ENCODE data around the gene ZSCAN10. TPM values are rescaled to one million over a fixed set of nuclear protein-coding genes. Genes with fewer than 3 reads are reported as not detected.
A peak's percentile ranks its signal among the peaks of the same experiment; 100 is the strongest.

ZSCAN10 gene
- total RNA-seq, 1 experiment from 2014 or later = 11.2 TPM

GRCh38 chr16:3115003-3115402 is 15.9 kb upstream of the ZSCAN10 start:
- no peak for DNase-seq (ENCODE audit: low spot score)
- in situ Hi-C loops (cut with HindIII; ENCODE audit: low sequenced_read_pairs) = no loop called here

- no peak for DNase-seq (ENCODE audit: low spot score)
- in situ Hi-C loops (cut with HindIII; ENCODE audit: low sequenced_read_pairs) = no loop called here
Observed at GRCh38 chr16:3113765-3114479, 14.8 kb upstream of the ZSCAN10 start.

DNA sequence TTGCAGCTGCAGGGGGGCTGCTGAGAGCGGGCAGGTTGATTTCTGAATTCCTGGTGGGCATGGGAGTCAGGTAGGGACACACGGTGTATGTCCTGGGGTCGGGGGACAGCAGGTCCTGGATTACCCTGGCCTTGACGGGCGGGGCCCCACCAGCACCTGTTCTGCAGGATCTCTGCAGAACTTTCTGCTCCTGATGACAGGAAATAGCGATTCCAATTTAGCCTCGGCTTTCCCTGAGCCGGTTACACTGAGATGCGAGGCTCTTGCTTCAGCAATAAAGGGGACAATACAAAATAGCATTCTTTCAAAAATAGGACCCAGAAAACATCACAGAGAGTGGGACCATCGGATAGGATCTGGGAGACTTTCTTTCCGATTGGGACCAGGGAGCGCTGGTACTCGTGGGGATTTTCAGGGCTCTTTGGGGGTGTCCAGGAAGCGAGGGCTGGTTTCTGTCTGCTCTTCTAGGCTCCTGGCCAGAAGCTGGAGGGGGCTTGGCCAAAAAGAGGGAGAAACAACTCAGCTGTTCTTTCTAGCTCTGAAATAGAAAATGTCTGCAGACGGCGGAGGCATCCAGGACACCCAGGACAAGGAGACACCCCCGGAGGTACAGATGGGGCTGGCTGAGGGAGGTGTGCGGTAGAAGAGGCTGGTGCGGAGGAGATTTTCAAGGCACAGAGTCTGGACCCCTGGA is 13.9 kb upstream of the ZSCAN10 start:
- DNase-seq (ENCODE audit: low spot score) = peak; percentile 41
- in situ Hi-C loops (cut with HindIII; ENCODE audit: low sequenced_read_pairs) = no loop called here

DNA sequence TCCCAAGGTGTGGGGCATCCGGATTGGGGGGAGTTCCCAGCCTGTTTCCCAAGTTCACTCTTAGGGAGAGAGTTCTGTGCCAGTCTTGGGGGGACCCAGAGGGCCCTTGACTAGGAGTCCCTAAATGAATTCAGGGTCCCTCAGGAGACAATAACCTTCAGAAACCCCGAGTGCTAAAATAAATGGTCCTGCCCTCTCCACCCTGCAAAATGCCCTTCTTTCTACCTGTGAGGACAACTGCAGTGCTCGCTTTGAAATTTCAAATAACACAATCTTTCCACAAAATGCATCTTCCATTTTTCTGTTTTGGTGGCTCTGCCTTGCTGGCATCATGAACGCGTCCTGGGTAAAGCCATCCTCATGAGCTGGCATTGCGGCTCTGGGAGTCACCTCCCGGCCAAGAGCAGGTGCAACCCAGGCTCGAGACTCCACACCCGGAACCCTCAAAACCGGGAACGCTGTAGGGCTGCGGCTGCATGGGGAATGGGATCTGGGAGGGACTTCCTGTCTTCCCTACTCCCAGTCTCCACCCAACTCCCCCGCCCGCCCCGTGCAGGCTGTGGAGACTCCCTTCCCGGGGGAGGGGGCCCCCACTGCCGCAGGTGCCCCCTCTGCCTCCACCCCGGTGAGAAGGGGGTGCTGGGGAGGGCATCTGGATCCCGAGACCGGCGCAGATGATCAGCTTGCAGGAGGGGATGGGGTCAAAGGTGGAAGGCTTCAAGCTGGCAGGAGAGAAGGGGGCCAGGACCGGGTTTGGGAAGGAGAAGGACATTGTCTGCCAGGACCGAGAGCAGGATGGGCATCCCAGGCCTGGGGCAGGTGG is 13.2 kb upstream of the ZSCAN10 start, which contains the start of gene ZNF205:
TSS of gene ZNF205 (plus strand) at position 529 of the 823 bp plus-strand sequence. CDS start 845 bp downstream, outside the sequence.
- peak; percentile 91 for DNase-seq (ENCODE audit: low spot score)

DNA sequence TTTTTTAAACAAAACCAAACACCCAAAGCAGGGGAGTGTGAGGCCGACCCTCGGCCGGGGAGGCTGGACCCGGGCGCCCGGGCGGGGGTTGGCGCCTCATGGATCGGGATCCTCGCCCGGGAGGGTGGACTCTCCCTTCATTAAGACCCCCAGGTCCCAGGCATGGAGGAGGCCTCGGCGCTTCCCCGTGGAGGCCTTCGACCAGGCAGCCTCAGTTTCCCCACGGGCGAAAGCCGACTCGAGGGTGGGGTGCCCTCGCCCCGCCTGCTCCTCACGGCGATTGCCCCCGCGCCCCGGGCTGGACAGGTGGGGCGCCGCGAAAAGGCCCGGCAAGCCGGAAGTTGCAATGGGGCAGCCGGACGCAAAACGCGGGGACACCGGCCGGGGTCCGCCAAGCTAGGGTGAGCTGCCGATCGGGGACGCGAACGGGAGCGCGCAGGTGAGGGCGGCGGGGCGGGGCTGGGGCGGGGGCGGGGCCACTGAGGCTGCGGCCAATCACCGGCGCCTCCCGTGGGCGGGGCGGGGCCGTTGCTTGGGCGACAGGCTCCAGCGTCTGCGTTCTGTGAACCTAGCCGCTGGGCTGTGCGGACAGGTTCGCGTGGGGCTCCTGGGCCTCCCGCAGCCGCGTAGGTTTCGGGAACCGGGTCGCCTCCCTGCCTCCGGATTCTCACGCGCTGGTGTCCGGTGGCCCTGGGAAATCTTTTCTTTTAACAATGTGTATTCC is 7.3 kb upstream of the ZSCAN10 start:
- in situ Hi-C loops (cut with HindIII; ENCODE audit: low sequenced_read_pairs) = no loop called here
- peak; percentile 90 for DNase-seq (ENCODE audit: low spot score)

More for the DNA sequence above, 13.2 kb upstream of the ZSCAN10 start, which contains the start of gene ZNF205:
- in situ Hi-C loops (cut with HindIII; ENCODE audit: low sequenced_read_pairs) = no loop called here

DNA sequence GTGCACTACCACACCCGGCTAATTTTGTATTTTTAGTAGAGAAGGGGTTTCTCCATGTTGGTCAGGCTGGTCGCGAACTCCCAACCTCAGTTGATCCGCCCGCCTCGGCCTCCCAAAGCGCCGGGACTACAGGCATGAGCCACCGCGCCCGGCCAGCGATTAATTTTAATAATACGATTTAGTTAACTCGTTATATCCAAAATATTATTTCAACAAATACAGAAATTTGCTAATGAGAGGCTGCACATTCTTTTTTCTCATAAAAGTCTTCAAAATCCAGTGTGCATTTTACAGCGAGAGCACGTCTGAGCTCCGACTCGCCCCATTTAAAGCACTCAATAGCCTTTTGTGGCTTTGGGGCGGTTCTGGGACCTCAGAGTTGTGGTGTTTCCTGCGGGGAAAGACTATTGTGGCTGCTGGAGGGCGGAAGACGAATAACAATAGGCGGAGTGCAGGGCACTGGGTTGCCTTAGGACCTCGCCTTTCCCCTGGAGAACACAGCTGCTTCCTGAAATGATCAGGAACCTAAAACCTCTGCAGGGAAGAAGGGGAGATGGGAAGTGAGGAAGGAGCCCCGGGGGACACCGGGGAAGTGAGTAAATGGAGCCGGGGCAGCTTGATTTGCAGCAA is 2.9 kb upstream of the ZSCAN10 start:
- in situ Hi-C loops (cut with HindIII; ENCODE audit: low sequenced_read_pairs) = no loop called here
- no peak for DNase-seq (ENCODE audit: low spot score)

- peak; percentile 37 for DNase-seq (ENCODE audit: low spot score)
- in situ Hi-C loops (cut with HindIII; ENCODE audit: low sequenced_read_pairs) = no loop called here
Observed at GRCh38 chr16:3101018-3101840, 2.1 kb upstream of the ZSCAN10 start.

DNA sequence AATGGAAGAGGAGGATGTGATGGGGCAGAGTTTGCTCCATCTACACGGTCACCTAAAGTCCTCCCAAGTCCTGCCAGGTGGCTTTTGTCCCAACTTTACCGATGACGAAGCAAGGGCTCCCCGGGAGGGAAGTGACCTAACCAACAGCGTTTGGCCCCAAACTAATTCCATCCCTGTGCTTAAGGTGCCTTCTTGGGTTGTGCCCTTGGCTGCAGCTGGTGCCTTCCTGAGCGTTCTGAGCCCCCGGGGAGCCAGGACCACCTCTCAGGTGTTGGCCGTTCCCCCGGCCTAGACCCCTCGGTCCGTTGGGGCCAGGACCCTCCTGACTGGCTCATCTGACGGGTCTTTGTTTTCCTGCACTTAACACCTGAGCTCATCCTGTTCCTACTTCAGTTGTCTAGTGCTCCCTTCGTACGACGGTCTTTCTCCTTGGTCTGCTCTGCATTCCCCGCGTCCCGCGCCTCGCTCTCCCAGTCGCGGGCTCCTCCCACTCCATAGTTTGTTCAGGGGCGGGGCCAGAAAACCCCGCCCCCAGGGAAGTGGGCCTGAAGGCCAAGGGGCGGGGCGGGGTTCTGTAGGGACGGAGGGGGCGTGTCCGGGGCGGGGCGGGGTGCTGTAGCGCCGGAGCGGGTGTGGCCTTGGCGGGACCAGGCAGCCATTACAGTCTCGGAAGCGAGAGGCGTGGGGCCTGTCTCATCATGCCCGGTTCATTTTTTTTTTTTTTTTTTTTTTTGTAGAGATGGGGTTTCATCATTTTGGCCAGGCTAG is 822 bp upstream of the ZSCAN10 start:
- DNase-seq (ENCODE audit: low spot score) = peak; percentile 65
- in situ Hi-C loops (cut with HindIII; ENCODE audit: low sequenced_read_pairs) = no loop called here

- in situ Hi-C loops (cut with HindIII; ENCODE audit: low sequenced_read_pairs) = no loop called here
- no peak for DNase-seq (ENCODE audit: low spot score)
Observed at GRCh38 chr16:3099395-3099731, 269 bp upstream of the ZSCAN10 start.

GRCh38 chr16:3097266-3097665 is 1.8 kb downstream of the ZSCAN10 start:
- in situ Hi-C loops (cut with HindIII; ENCODE audit: low sequenced_read_pairs) = no loop called here
- DNase-seq (ENCODE audit: low spot score) = no peak

DNA sequence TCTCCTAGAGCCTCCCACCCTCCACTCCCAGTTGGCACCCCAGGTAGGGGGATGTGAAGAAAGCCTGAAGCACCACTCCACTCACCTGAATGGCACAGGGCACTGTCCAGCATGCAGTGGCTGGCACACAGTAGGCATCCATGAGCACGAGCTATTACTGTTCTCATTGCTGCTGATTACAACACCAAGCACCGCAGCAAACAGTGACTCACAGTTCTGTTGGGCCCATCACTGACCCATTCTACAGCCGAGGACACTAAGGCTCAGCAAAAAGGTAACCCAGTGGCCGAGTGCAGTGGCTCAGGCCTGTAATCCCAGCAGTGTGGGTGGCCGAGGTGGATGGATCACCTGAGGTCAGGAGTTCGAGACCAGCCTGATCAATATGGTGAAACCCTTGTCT is 2.7 kb downstream of the ZSCAN10 start:
- in situ Hi-C loops (cut with HindIII; ENCODE audit: low sequenced_read_pairs) = no loop called here

DNA sequence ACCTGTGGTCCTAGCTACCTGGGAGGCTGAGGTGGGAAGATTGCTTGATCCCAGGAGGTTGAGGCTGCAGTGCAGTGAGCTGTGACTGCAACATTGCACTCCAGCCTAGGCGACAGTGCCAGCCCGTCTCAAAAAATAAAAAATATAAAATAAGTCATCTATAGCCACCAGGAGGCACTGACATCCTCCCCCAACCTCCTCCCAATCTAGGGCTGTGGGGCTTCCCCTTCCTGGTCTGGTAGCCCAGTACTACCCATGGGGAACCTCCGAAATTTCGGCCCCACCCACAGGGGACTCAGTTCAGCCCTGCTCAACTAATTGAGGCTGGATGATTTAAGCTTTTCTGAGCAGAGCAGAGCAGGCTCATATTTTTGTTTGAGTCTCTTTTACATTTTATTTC is 3.2 kb downstream of the ZSCAN10 start:
- no peak for DNase-seq (ENCODE audit: low spot score)
- in situ Hi-C loops (cut with HindIII; ENCODE audit: low sequenced_read_pairs) = no loop called here

More for the DNA sequence above, 2.7 kb downstream of the ZSCAN10 start:
- DNase-seq (ENCODE audit: low spot score) = no peak

DNA sequence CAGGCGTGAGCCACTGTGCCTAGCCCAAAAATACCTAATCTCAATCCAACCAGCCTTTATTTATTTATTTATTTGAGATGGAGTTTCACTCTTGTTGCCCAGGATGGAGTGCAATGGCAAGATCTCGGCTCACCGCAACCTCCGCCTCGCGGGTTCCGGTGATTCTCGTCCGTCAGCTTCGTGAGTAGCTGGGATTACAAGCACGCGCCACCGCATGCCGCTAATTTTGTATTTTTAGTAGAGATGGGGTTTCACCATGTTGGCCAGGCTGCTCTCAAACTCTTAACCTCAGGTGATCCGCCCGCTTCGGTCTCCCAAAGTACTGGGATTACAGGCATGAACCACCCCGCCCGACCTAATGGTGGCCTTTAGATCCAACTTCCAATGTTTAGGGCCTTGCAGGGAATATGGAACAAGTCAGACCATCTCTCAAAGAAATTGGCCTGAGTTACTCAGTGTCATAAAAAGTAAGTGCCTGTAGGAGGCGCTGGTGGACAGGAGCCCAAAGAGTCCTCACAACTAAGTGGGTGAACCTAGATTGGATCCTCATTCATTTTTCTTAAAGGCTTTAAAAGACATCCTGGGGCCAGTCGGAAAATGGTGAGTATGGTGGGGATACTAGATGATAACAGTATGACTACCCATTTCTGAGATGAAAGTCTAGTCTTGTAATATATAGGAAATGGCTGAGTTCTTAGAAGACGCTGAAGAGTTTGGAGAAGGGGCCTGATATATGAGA is 4.6 kb downstream of the ZSCAN10 start:
- DNase-seq (ENCODE audit: low spot score) = peak; percentile 42
- in situ Hi-C loops (cut with HindIII; ENCODE audit: low sequenced_read_pairs) = no loop called here

- DNase-seq (ENCODE audit: low spot score) = no peak
- in situ Hi-C loops (cut with HindIII; ENCODE audit: low sequenced_read_pairs) = no loop called here
Observed at GRCh38 chr16:3092501-3092941, 6.6 kb downstream of the ZSCAN10 start.

- in situ Hi-C loops (cut with HindIII; ENCODE audit: low sequenced_read_pairs) = no loop called here
Observed at GRCh38 chr16:3091551-3091950, 7.5 kb downstream of the ZSCAN10 start.

DNA sequence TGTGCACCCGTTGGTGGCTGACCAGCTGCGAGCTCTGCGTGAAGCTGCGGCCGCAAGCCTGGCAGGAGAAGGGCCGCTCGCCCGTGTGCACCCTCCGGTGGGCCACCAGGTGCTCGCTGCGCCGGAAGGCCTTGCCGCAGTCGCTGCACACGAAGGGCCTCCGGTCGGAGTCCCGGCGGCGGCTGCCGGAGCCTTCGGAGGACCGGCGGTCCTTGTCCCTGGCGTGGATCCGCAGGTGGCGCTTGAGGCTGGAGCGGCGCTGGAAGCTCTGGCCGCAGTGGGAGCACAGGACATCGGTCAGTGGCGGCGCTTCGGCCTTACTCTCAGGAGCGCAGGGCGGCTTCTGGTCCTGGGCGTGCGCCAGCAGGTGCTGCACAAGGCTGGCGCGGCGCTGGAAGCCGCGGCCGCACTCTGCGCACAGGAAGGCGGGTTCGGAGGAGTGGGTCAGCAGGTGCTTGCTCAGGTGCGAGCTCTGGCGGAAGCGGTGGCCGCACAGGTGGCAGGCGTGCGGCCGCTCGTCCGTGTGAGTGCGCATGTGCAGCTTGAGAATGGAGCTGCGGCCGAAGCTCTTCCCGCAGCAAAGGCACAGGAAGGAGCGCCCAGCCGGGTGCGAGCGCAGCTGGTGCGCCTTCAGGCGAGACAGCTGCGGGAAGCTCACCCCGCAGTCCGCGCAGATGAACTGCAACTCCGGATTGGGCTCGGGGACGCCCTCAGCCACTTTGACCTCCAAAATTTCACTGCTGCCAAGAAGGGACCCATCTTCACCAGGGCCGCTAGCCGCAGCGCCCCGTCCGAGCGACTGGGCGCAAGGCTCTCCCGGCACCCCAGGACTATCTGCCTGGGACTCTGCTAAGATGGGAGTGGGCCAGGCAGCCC is 9.1 kb downstream of the ZSCAN10 start:
- in situ Hi-C loops (cut with HindIII; ENCODE audit: low sequenced_read_pairs) = no loop called here
- no peak for DNase-seq (ENCODE audit: low spot score)

More at GRCh38 chr16:3091551-3091950, 7.5 kb downstream of the ZSCAN10 start:
- DNase-seq (ENCODE audit: low spot score) = no peak
